Heart right ventricle (tissue), 16 donors: Measurements from ENCODE around the gene GRSF1. TPM values are rescaled to one million over a fixed set of nuclear protein-coding genes. Genes with fewer than 3 reads are reported as not detected.

Source experiments
- ATAC-seq, 8 donors: fragments of 200-7000 bp; cut with Tn5 transposase; one replicate each; pipeline ENCODE4 v1.9.1; 2020; ENCODE audit warnings: mild to moderate bottlenecking in 8 of 8, moderate library complexity in 8 of 8, moderate number of reproducible peaks in 1 of 8
- DNase-seq, 2 donors: peaks; one replicate each; pipeline ENCODE4 v3.0.0-alpha.2; 2020
- H3K27ac ChIP-seq, 10 donors: fragments of 200-600 bp; sonication (generic) in 2 of 10; one replicate each; pipeline versions ENCODE4 v1.5.0 to v1.8.0; 2020 to 2022; ENCODE audit warnings: mild to moderate bottlenecking in 3 of 10
- H3K27me3 ChIP-seq, 7 donors: fragments of 200-600 bp; one replicate each; pipeline ENCODE4 v1.8.0; 2021 to 2022; ENCODE audit warnings: mild to moderate bottlenecking in 2 of 7
- H3K36me3 ChIP-seq, 9 donors: fragments of 200-600 bp; sonication (generic) in 1 of 9; one replicate each; pipeline versions ENCODE4 v1.5.0 to v1.8.0; 2020 to 2022; ENCODE audit warnings: mild to moderate bottlenecking in 2 of 9
- H3K4me1 ChIP-seq, 9 donors: fragments of 200-600 bp; sonication (generic) in 1 of 9; one replicate each; pipeline versions ENCODE4 v1.5.0 to v1.8.0; 2020 to 2022; ENCODE audit warnings: mild to moderate bottlenecking in 4 of 9
- H3K4me3 ChIP-seq, 10 donors: fragments of 200-600 bp; sonication (generic) in 2 of 10; one replicate each; pipeline versions ENCODE4 v1.5.0 to v1.8.0; 2020 to 2022; ENCODE audit warnings: mild to moderate bottlenecking in 7 of 10, moderate library complexity in 2 of 10
- H3K9me3 ChIP-seq, 11 donors: fragments of 200-600 bp in 10 of 11; sonication (generic) in 2 of 11; one replicate each; pipeline versions ENCODE4 v1.5.0 to v1.8.0; 2013 to 2022; ENCODE audit warnings: mild to moderate bottlenecking in 2 of 11, control low read depth in 1 of 11, moderate library complexity in 1 of 11
- CTCF ChIP-seq, 9 donors: fragments of 200-600 bp; sonication (generic) in 2 of 9; IDR thresholded peaks; one replicate each; pipeline versions ENCODE4 v1.5.0 to v1.8.0; 2021 to 2022; ENCODE audit warnings: antibody characterized with exemption in 9 of 9, mild to moderate bottlenecking in 5 of 9, moderate library complexity in 1 of 9
- WGBS, 2 donors: extraction: QIAGEN DNeasy Blood & Tissue Kit; methylation state at CpG; one replicate each; pipeline ENCODE4 v1.1.7; 2013; ENCODE audit warnings: inconsistent platforms in 1 of 2; 5-methylcytosine and 5-hydroxymethylcytosine counted together
- intact Hi-C, 10 donors: fragments of 100-400 bp; cut with DNase I; formaldehyde crosslinking; loops; one replicate each; pipeline versions ENCODE4 v1.11.1 to v1.14.2; 2022
- polyA plus RNA-seq, 2 donors: library from polyadenylated mRNA; stranded (reverse); fragments of 200-250 nt; gene quantifications; one replicate each; pipeline ENCODE4 v1.2.3, GENCODE V29; 2013
- total RNA-seq, 10 donors: library from RNA; stranded (reverse); fragmentation: NEBNext Ultra II Directional in 3 of 10; extraction: Animal tissue kit (Norgen Biotek cat#: 25700) in 3 of 10; gene quantifications; one replicate each; pipeline versions ENCODE4 v1.2.1 to v1.2.4, GENCODE V29; 2021 to 2023
- donor health status: Arrhythmogenic right ventricular cardiomyopathy.
- donor health status: ischemic (EF 13 %, LVEDD 7.1; RV severe dilation, severe dysfunction).
- donor health status: healthy with polysubstance abuse.
- donor health status: DM: no; HTN: yes; CAD: no.
- donor health status: DM: no; HTN: no; CAD: no.
- donor health status: ischemic (EF 25% LVEDD 6.9; RV normal size, moderate dysfunction).
- donor health status: ischemic (EF 25% LVEDD 5.7; RV mildly dilated, moderate dysfunction).
- donor health status: healthy.
- donor health status: DM: yes; HTN: yes; CAD: no.
- donor health status: Ischemic cardiomyopathy.
- donor health status: ischemic (EF 35%, LVEDD 5.7; RV mildly dilated, moderate dysfunction).
- donor health status: nonischemic (EF 11% LVEDD 7.7; RV severe dilation, severe dysfunction).
- donor health status: DM: yes; HTN: yes; CAD: no.
- donor health status: PGD.
- donor health status: ischemic (EF 29% LVEDD 5.4; RV normal size, mild dysfunction).
- donor health status: nonischemic (EF 23%, LVEDD 6.1; RV moderate dilation, normal function).

The GRSF1 gene
- total and polyA plus RNA-seq, 12 donors: 33.7 to 131 (median 101) TPM

- Histone ChIP-seq H3K4me3 (no peak overlapping the region), H3K27me3 (no peaks in the 10 kb centered on the region), H3K9me3 (no peaks in the 10 kb centered on the region), H3K4me1 (no peaks in the 10 kb centered on the region), H3K27ac (no peak overlapping the region), H3K36me3 (peaks cover 0 to 54% (median 3%) of the 10 kb centered on the region in 9 donors)
- DNase-seq (no peak), ATAC-seq (no peak)
- WGBS, 2 donors: 91 to 92% methylated on average over 1 of the region's 1 CpG
- intact Hi-C loops: no loop called here
- TF ChIP-seq CTCF (IDR thresholded peaks at IDR 0.05): no peak
These were observed 31.5 kb downstream of the GRSF1 start for GRCh38 chr4:70808151-70808550.

GRCh38 chr4:70802928-70803580, 36.6 kb downstream of the GRSF1 start:
- intact Hi-C loops: no loop called here
- DNase-seq (no peak), ATAC-seq (no peak)
- no peak overlapping the region for H3K4me3 ChIP-seq
- TF ChIP-seq CTCF (IDR thresholded peaks at IDR 0.05): no peak
- no peaks in the 10 kb centered on the region for H3K9me3 ChIP-seq
- H3K27me3 ChIP-seq: no peaks in the 10 kb centered on the region
- H3K27ac ChIP-seq: no peak overlapping the region
- no peaks in the 10 kb centered on the region for H3K4me1 ChIP-seq
- H3K36me3 ChIP-seq: peaks cover 0 to 98% (median 5%) of the 10 kb centered on the region in 9 donors
- WGBS, 2 donors: 89 to 91% methylated on average over 5 of the region's 5 CpGs

- no peak for ATAC-seq
These were observed 38.4 kb downstream of the GRSF1 start for GRCh38 chr4:70801265-70801809.

GRCh38 chr4:70793626-70794025, 46.1 kb downstream of the GRSF1 start:
- ATAC-seq (no peak), DNase-seq (no peak)
- TF ChIP-seq CTCF (IDR thresholded peaks at IDR 0.05): no peak
- no peak overlapping the region for H3K4me3 ChIP-seq
- no peak overlapping the region for H3K27ac ChIP-seq
- H3K27me3 ChIP-seq: no peaks in the 10 kb centered on the region
- 94 to 96% methylated on average over 6 of the region's 6 CpGs for WGBS, 2 donors
- no peaks in the 10 kb centered on the region for H3K4me1 ChIP-seq
- peaks cover 0 to 4% (median 0%) of the 10 kb centered on the region in 11 donors for H3K9me3 ChIP-seq
- intact Hi-C loops: no loop called here
- H3K36me3 ChIP-seq: peaks cover 0 to 100% (median 67%) of the 10 kb centered on the region in 9 donors

More at GRCh38 chr4:70801265-70801809, 38.4 kb downstream of the GRSF1 start:
- Histone ChIP-seq H3K36me3 (peaks cover 0 to 99% (median 16%) of the 10 kb centered on the region in 9 donors), H3K4me3 (no peak overlapping the region), H3K4me1 (no peaks in the 10 kb centered on the region), H3K27ac (no peak overlapping the region), H3K27me3 (no peaks in the 10 kb centered on the region), H3K9me3 (no peaks in the 10 kb centered on the region)
- no peak for TF ChIP-seq CTCF (IDR thresholded peaks at IDR 0.05)
- 90 to 97% methylated on average over 1 of the region's 1 CpG for WGBS, 2 donors
- DNase-seq: no peak
- intact Hi-C loops: no loop called here
